A549 (cell line): ENCODE measurements around the gene PDPK1. TPM values are rescaled to one million over a fixed set of nuclear protein-coding genes. Genes with fewer than 3 reads are reported as not detected.

Source experiments
- ATAC-seq, 2 experiments: fragments of 200-7000 bp in 1 of 2; fragments of >200 bp in 1 of 2; cut with Nextera tagmentation in 1 of 2; cut with Tn5 transposase in 1 of 2; 3 replicates each; pipeline versions ENCODE4 v1.8.0 to v1.9.1; 2018 to 2020; ENCODE audit warnings: mild to moderate bottlenecking in 1 of 2, moderate library complexity in 1 of 2
- CTCF ChIA-PET: fragments of 300-600 bp; sonication (Branson Sonifier 250); formaldehyde crosslinking; extraction: SDS; loops from one replicate; lab custom pipeline; 2021; ENCODE audit warnings: antibody characterized with exemption, inconsistent platforms; lab: Yijun Ruan, JAX
- POLR2A ChIA-PET: fragments of 350-600 bp; formaldehyde crosslinking; extraction: SDS; loops from one replicate; lab custom pipeline; 2021; ENCODE audit warnings: antibody characterized with exemption, inconsistent platforms; lab: Yijun Ruan, JAX
- DNase-seq, 2 experiments: peaks; one replicate each; pipeline versions ENCODE4 v3.0.0 to v3.0.0-alpha.2; 2011 to 2016; ENCODE audit warnings: low read depth in 1 of 2, low spot score in 1 of 2
- FAIRE-seq: peaks from 2 replicates; lab custom pipeline; 2011; peaks lifted over from hg19 to GRCh38; lab: Jason Lieb, UNC
- H3K27ac ChIP-seq, 2 experiments: fragments of >200 bp; sonication (Bioruptor Twin); formaldehyde crosslinking; 3 replicates each; pipeline ENCODE4 v1.5.1; 2016 to 2017
- H3K4me1 ChIP-seq: fragments of >200 bp; sonication (Bioruptor Twin); formaldehyde crosslinking; 3 replicates; pipeline ENCODE4 v1.6.1; 2016
- H3K4me2 ChIP-seq: fragments of >200 bp; sonication (Bioruptor Twin); formaldehyde crosslinking; 3 replicates; pipeline ENCODE4 v1.6.1; 2016
- H3K4me3 ChIP-seq: fragments of >200 bp; sonication (Bioruptor Twin); formaldehyde crosslinking; 3 replicates; pipeline ENCODE4 v1.5.1; 2016
- H3K9me3 ChIP-seq: fragments of >200 bp; sonication (Bioruptor Twin); formaldehyde crosslinking; 3 replicates; pipeline ENCODE4 v1.6.1; 2016
- ATOH8 ChIP-seq: fragments of 250-450 bp; sonication (Bioruptor Pico); IDR thresholded peaks from 2 replicates; pipeline ENCODE4 v1.5.0; 2020; ENCODE audit warnings: low read depth, mild to moderate bottlenecking, moderate library complexity
- BHLHE40 ChIP-seq: IDR thresholded peaks from 2 replicates; pipeline ENCODE4 v1.6.1; 2012; ENCODE audit warnings: low read depth, low read length, inconsistent platforms
- CBX2 ChIP-seq: fragments of 200-600 bp; sonication (generic); IDR thresholded peaks from 2 replicates; pipeline ENCODE4 v1.6.1; 2016; ENCODE audit warnings: low read depth, mild to moderate bottlenecking, borderline replicate concordance
- CHD4 ChIP-seq: fragments of 200-600 bp; sonication (generic); IDR thresholded peaks from 2 replicates; pipeline ENCODE4 v1.6.1; 2016; ENCODE audit warnings: antibody characterized with exemption, mild to moderate bottlenecking, borderline replicate concordance
- CTCF ChIP-seq: fragments of >200 bp; sonication (Bioruptor Twin); formaldehyde crosslinking; IDR thresholded peaks from 3 replicates; pipeline ENCODE4 v1.5.1; 2016
- EHF ChIP-seq: fragments of 250-450 bp; sonication (Bioruptor Pico); IDR thresholded peaks from 2 replicates; pipeline ENCODE4 v1.5.0; 2020; ENCODE audit warnings: mild to moderate bottlenecking
- ESRRA ChIP-seq: fragments of 150-350 bp; IDR thresholded peaks from 2 replicates; pipeline ENCODE4 v1.6.1; 2014; ENCODE audit warnings: mild to moderate bottlenecking, low read length, borderline replicate concordance
- FOSB ChIP-seq: fragments of 250-450 bp; sonication (Bioruptor Pico); IDR thresholded peaks from 2 replicates; pipeline ENCODE4 v1.5.0; 2020; ENCODE audit warnings: mild to moderate bottlenecking, moderate library complexity
- FOSL2 ChIP-seq, 2 experiments: fragments of 450-650 bp in 1 of 2; fragments of >200 bp in 1 of 2; sonication (Bioruptor Twin) in 1 of 2; formaldehyde crosslinking; IDR thresholded peaks; 2 replicates each; pipeline versions ENCODE4 v1.5.0 to v1.6.1; 2016 to 2020; ENCODE audit warnings: mild to moderate bottlenecking in 1 of 2, moderate library complexity in 1 of 2
- FOXS1 ChIP-seq: fragments of 250-450 bp; sonication (Bioruptor Pico); IDR thresholded peaks from 2 replicates; pipeline ENCODE4 v1.5.0; 2020; ENCODE audit warnings: mild to moderate bottlenecking, moderate library complexity
- GATA3 ChIP-seq: IDR thresholded peaks from 2 replicates; pipeline ENCODE4 v1.6.1; 2012; ENCODE audit warnings: borderline replicate concordance
- HES2 ChIP-seq: fragments of >200 bp; sonication (Bioruptor Twin); formaldehyde crosslinking; IDR thresholded peaks from 2 replicates; pipeline ENCODE4 v1.6.1; 2016
- HEYL ChIP-seq: fragments of 250-450 bp; sonication (Bioruptor Pico); IDR thresholded peaks from 2 replicates; pipeline ENCODE4 v1.8.0; 2021; ENCODE audit warnings: mild to moderate bottlenecking, moderate library complexity
- KDM1A ChIP-seq: fragments of 200-600 bp; sonication (generic); IDR thresholded peaks from 2 replicates; pipeline ENCODE4 v1.6.1; 2016; ENCODE audit warnings: low read depth, mild to moderate bottlenecking
- KDM5A ChIP-seq: fragments of 200-600 bp; sonication (generic); IDR thresholded peaks from 2 replicates; pipeline ENCODE4 v1.6.1; 2016; ENCODE audit warnings: antibody characterized with exemption, mild to moderate bottlenecking
- MAFK ChIP-seq: fragments of 450-650 bp; IDR thresholded peaks from 2 replicates; pipeline ENCODE4 v1.6.1; 2014; ENCODE audit not compliant: partially characterized antibody
- MAZ ChIP-seq: fragments of 150-350 bp; IDR thresholded peaks from 2 replicates; pipeline ENCODE4 v1.6.1; 2014; ENCODE audit warnings: antibody characterized with exemption, low read depth, low read length, borderline replicate concordance
- NFE2L2 ChIP-seq: fragments of 150-350 bp; conservative IDR thresholded peaks from 2 replicates; pipeline ENCODE4 v1.6.1; 2014; ENCODE audit warnings: low read length
- NR3C1 ChIP-seq: fragments of >200 bp; sonication (Bioruptor Twin); formaldehyde crosslinking; IDR thresholded peaks from 3 replicates; pipeline ENCODE4 v1.6.1; 2017
- PHF8 ChIP-seq: fragments of 200-600 bp; sonication (generic); IDR thresholded peaks from 2 replicates; pipeline ENCODE4 v1.6.1; 2016; ENCODE audit warnings: low read depth, mild to moderate bottlenecking, antibody characterized with exemption, moderate library complexity, borderline replicate concordance
- RCOR1 ChIP-seq: fragments of 150-350 bp; IDR thresholded peaks from 2 replicates; pipeline ENCODE4 v1.6.1; 2014; ENCODE audit warnings: antibody characterized with exemption, low read length, low read depth
- RFX5 ChIP-seq: fragments of 450-650 bp; IDR thresholded peaks from 2 replicates; pipeline ENCODE4 v1.7.1; 2014; ENCODE audit warnings: antibody characterized with exemption, mild to moderate bottlenecking, moderate library complexity
- ZFP36 ChIP-seq: fragments of 450-650 bp; IDR thresholded peaks from 2 replicates; pipeline ENCODE4 v1.6.1; 2014; ENCODE audit warnings: borderline replicate concordance; ENCODE audit not compliant: partially characterized antibody
- ZNF302 ChIP-seq: fragments of 250-450 bp; sonication (Bioruptor Pico); IDR thresholded peaks from 2 replicates; pipeline ENCODE4 v1.9.0; 2021; ENCODE audit warnings: inconsistent platforms, mild to moderate bottlenecking, moderate library complexity
- WGBS: methylation state at CpG from one replicate; pipeline ENCODE4 v1.1.6; 2017; ENCODE audit errors: missing lambda C conversion rate; 5-methylcytosine and 5-hydroxymethylcytosine counted together
- polyA plus RNA-seq, 4 experiments: library from polyadenylated mRNA; depleted of rRNA in 3 of 4; stranded (reverse); fragments of >200 nt; fragmentation: RNase III in 1 of 4; extraction: RNeasy Plus Mini Kit Qiagen cat#74134 plus additional on column Dnase treatment in 1 of 4; gene quantifications; 2 replicates in 3 of 4; 3 replicates in 1 of 4; pipeline ENCODE4 v1.2.3, GENCODE V29; 2011 to 2017

The PDPK1 gene
- polyA plus RNA-seq, 2 of the 4 experiments (the other 2 are of a cell fraction), result 17.7 to 29.7 TPM

GRCh38 chr16:2499454-2499853 lies 38.4 kb upstream of the PDPK1 start:
- ChIA-PET POLR2A (no interaction called here), CTCF (interaction anchor here (0.9 to 6.4 kb wide), 7 partner anchors 13 to 305 kb away, joined by 3 to 98 read pairs (median 18); partner anchors contain the start of gene TEDC2)
- Histone ChIP-seq H3K27ac (no peak overlapping the region), H3K4me1 (peaks cover 28% of the 10 kb centered on the region), H3K9me3 (no peaks in the 10 kb centered on the region), H3K4me2 (no peak overlapping the region), H3K4me3 (no peak overlapping the region)
- TF ChIP-seq ESRRA (no peak), EHF (CRISPR knock-in tag) (no peak), FOSB (CRISPR knock-in tag) (no peak), NR3C1 (no peak), ZFP36 (no peak)
- FAIRE-seq (no peak), ATAC-seq (no peak), DNase-seq (no peak)
- WGBS, result 92% methylated on average over 3 of the region's 6 CpGs

DNA sequence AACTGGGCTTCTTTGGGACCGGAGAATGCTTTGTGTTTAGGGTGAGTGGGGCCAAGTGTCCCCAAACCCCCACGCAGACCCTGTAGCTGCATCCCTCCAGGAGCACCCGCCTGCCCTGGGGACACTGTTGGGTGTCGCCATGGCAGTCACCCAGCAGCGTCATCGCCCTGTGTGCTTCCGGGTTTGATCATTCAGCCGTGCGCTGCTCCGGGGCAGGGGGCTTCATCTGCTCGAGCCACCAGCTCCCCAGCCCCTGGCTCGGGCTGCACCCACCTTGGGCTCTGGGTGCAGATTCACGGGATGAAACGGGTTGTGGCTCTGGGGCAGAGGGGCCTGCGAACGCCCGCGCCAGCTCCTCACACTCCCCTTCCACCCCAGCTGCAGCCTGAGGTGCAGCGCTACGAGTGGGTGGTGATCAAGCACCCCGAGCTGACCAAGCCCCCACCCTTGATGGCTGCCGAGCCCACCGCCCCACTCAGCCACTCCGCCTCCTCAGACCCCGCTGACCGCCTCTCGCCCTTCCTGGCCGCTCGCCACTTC lies 37.9 kb upstream of the PDPK1 start:
- 78% methylated on average over 22 of the region's 29 CpGs for WGBS
- H3K9me3 ChIP-seq, result no peaks in the 10 kb centered on the region
- no peak for TF ChIP-seq PHF8
- TF ChIP-seq NFE2L2, result no peak
- no peak for TF ChIP-seq BHLHE40
- no peak for TF ChIP-seq CTCF
- TF ChIP-seq MAFK, result no peak
- no peak for TF ChIP-seq HES2
- no peak for TF ChIP-seq HEYL (CRISPR knock-in tag)
- TF ChIP-seq KDM5A, result no peak
- TF ChIP-seq MAZ, result no peak
- TF ChIP-seq RFX5, result no peak
- no peak for TF ChIP-seq FOXS1 (CRISPR knock-in tag)
- TF ChIP-seq ESRRA, result no peak
- TF ChIP-seq FOSL2 (IDR thresholded peaks at IDR 0.05), result no peak
- no peak for TF ChIP-seq FOSL2 (CRISPR knock-in tag; IDR thresholded peaks at IDR 0.05)
- no peak for TF ChIP-seq ZNF302 (CRISPR knock-in tag)
- no peak for TF ChIP-seq EHF (CRISPR knock-in tag)
- TF ChIP-seq CHD4, result no peak
- ChIA-PET CTCF (interaction anchor here (0.6 to 6.4 kb wide), 20 partner anchors 13 to 306 kb away, joined by 3 to 98 read pairs (median 5); partner anchors contain the start of genes ABCA3, ATP6V0C and TEDC2), POLR2A (interaction anchor here (0.6 kb wide), 1 partner anchor 262 kb away, joined by 3 read pairs; no protein-coding TSS in a partner anchor)
- no peak overlapping the region for H3K27ac ChIP-seq
- FAIRE-seq, result no peak
- H3K4me1 ChIP-seq, result peaks cover 28% of the 10 kb centered on the region
- no peak overlapping the region for H3K4me3 ChIP-seq
- no peak for ATAC-seq
- H3K4me2 ChIP-seq, result no peak overlapping the region
- DNase-seq, result no peak

GRCh38 chr16:2500430-2500917 lies 37.3 kb upstream of the PDPK1 start:
- no peak for TF ChIP-seq MAFK
- TF ChIP-seq RCOR1, result no peak
- no peak for TF ChIP-seq KDM1A
- TF ChIP-seq ATOH8, result no peak
- no peak for TF ChIP-seq CBX2
- TF ChIP-seq FOSB (CRISPR knock-in tag), result no peak
- no peak for TF ChIP-seq HES2
- no peak for TF ChIP-seq GATA3
- TF ChIP-seq KDM5A, result no peak
- ChIA-PET CTCF (interaction anchor here (0.6 to 6.4 kb wide), 51 partner anchors 12 to 348 kb away, joined by 3 to 98 read pairs (median 4); partner anchors contain the start of genes ABCA3, AMDHD2, ATP6V0C and CCNF), POLR2A (interaction anchor here (0.6 kb wide), 1 partner anchor 262 kb away, joined by 3 read pairs; no protein-coding TSS in a partner anchor)
- H3K4me3 ChIP-seq, result no peak overlapping the region
- H3K27ac ChIP-seq, result no peak overlapping the region
- H3K9me3 ChIP-seq, result no peaks in the 10 kb centered on the region
- FAIRE-seq (no peak), ATAC-seq (peak; percentile 57 to 63), DNase-seq (no peak)
- H3K4me2 ChIP-seq, result no peak overlapping the region
- 81% methylated on average over 19 of the region's 20 CpGs for WGBS
- H3K4me1 ChIP-seq, result peaks cover 28% of the 10 kb centered on the region
